HG03342 (cell line): Measurements from ENCODE around the gene PCNT.
A peak's percentile ranks its signal among the peaks of the same experiment; 100 is the strongest.
"Not testable (repeated sequence)": the region's sequence is repeated elsewhere in the genome, so short reads cannot be mapped to it uniquely, and the experiment has no call there.

Source experiments
- ATAC-seq: cut with Tn5 transposase; IDR thresholded peaks from one replicate; pipeline ENCODE4 v1.9.1; 2021; ENCODE audit warnings: mild to moderate bottlenecking, moderate library complexity; ENCODE audit not compliant: unreplicated experiment

The PCNT gene

GRCh38 chr21:46304437-46304836, 19.5 kb upstream of the PCNT start:
- ATAC-seq = no peak

DNA sequence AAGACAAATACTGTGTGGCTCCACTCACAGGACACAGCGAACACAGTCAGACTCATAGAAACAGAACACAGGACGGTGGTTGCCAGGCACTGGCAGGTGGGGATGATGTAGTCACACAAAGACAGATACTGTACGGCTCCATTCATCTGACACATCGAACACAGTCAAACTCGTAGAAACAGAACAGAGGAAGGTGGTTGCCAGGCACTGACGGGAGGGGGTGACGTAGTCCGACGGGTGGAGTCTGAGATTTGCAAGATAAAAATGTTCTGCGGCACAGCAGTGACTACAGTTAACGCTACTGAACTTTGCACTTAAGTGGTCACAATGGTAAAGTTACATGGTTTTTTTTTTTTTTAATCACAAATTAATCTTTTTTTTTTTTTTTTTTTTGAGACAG, 19.0 kb upstream of the PCNT start:
- ATAC-seq = no peak

DNA sequence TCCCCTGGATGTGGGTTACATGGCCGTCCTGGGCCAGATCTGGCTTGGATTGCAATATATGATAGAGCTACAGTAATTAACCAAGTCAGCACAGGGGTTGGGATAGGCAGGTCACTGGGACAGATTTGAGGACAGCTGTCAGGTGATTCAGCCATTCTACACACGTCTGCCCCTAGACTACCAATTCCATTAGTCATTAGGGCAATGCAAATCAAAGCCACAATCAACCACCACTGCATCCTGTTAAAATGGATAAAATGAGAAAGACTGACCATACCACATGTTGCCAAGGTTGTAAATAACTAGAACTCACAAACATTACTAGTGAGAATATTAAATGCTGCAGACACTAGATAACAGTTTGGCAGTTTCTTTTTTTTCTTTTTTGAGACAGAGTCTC, 16.3 kb upstream of the PCNT start:
- no peak for ATAC-seq

DNA sequence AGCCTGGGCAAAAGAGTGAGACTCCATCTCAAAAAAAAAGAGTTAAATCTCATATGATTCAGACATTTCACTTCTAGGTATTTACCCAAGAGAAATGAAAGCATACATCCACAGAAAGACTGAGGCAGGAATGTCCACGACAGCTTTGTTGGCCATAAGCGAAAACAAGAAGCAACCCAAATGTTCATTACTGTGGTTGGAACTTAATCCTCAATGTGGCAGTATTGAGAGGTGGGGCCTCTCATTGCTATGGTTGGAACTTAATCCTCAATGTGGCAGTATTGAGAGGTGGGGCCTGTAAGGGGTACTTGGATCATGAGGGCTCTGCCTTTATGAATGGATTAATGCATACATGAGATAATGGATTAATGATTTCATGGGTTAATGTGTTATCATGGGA, 15.5 kb upstream of the PCNT start:
- ATAC-seq = no peak

GRCh38 chr21:46310260-46310659, 13.7 kb upstream of the PCNT start:
- not testable (repeated sequence) for ATAC-seq

DNA sequence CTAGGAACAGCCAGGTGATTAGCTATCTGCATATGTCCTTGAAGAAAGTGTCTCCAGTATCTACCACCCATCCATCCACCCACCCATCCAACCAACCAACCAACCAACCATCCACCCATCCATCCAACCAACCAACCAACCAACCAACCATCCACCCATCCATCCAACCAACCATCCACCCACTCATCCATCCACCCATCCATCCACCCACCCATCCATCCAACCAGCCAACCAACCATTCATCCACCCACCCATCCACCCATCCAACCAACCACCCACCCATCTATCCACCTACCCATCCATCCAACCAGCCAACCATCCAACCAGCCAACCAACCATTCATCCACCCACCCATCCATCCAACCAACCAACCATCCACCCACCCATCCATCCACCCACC, 12.4 kb upstream of the PCNT start:
- no peak for ATAC-seq

- ATAC-seq = no peak
Observed at GRCh38 chr21:46312949-46313348, 11.0 kb upstream of the PCNT start.

DNA sequence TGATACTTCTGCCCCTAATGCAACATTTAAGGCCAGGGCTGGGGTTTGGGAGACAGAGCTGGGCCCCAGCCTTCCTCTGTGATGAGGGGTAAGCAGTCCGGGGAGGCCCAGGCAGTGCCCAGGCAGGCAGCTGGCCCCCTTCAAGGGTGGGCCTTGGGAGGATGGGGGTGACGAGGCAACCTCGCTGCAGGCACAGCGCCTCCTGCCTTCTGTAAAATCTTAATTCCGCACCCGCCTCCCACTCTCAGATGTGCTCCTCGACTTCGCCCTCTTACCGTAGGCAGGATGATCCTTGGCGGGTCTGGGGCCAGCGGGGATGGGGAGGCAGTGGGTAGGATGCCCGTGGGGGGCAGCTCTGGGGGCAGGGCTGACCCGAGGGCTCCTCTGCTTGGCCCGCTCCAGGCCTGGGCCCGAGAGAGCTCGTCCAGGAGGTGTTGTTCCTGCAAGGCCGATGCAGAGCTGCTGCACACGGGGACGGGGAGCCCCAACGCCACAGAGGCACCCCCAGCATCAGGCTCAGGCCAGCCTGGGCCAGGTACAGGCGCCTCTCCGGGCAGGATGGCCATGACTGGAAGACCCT, 9.4 kb upstream of the PCNT start:
- ATAC-seq = no peak

- ATAC-seq = no peak
Observed at GRCh38 chr21:46316708-46317324, 7.1 kb upstream of the PCNT start.

DNA sequence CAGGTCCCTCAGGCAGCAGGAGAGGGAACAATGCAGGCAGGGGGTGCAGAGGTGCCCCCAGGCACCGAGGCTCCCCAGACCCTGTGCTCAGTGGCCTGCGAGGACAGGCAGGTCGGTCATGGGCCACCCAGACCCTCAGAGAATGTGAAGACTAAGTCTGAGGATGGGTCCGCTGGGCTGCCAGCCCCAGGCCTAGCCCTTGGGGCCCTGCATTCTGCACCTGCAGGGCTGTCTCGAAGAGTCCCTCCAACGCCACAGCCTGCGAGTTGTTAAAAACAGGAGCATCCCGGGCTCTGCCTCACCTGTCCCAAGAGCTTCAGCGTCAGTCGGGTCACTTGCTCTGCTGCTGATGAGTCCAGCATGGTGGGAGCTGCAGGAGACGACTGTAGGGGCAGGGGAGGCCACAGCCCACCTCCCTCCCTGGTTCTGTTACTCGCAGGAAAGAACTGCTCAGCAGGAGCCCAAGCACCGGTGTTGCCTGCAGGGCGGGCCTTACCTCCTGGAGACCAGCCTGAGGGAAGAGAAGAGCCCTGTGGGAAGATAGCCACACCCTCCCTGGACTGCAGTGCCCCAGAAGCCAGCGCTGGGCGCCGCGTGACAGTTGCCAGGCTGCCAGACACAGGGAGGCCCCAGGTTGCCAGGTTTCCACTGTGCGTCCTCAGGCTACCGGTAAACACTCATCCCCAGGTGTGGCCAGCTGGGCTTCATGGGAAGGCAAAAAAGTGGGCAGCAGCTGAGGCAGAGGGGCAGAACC, 6.1 kb upstream of the PCNT start:
- no peak for ATAC-seq

DNA sequence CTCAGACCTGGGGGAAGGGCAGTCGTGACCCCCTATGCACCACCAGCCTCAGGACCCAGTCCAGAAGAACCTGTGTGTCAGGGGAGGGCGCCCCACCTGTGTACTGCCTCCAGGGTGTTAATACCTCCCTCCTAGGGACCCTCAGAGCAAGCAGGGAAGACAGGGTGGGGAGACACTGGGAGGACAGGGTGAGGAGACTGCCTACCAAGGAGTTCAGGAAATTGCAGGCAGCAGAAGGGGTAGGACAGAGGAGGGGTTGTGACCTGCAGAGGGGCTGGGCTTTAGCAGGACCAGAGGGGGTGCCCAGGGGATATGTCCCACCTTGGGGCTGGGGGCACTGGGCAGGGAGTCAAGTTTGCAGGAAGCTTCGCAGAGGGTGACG, 5.5 kb upstream of the PCNT start:
- ATAC-seq = no peak

DNA sequence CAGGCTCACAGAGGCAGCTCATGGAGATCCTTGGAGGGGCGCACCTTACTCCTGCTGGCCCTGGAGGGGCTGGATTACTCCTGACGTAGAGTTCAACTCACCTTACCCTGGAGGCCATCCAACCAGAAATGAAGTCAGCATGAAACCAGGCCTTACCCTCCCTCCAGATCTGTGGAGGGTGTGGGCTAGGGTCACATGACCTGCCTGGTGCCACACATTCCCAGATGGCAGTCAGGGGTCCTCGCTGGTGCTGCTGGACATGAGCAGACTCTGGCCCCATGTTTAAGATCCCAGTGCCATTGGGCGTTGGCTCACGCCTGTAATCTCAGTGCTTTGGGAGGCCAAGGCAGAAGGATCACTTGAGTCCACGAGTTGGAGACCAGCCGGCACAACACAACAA, 4.8 kb upstream of the PCNT start:
- no peak for ATAC-seq

- no peak for ATAC-seq
Observed at GRCh38 chr21:46320331-46320801, 3.6 kb upstream of the PCNT start.

DNA sequence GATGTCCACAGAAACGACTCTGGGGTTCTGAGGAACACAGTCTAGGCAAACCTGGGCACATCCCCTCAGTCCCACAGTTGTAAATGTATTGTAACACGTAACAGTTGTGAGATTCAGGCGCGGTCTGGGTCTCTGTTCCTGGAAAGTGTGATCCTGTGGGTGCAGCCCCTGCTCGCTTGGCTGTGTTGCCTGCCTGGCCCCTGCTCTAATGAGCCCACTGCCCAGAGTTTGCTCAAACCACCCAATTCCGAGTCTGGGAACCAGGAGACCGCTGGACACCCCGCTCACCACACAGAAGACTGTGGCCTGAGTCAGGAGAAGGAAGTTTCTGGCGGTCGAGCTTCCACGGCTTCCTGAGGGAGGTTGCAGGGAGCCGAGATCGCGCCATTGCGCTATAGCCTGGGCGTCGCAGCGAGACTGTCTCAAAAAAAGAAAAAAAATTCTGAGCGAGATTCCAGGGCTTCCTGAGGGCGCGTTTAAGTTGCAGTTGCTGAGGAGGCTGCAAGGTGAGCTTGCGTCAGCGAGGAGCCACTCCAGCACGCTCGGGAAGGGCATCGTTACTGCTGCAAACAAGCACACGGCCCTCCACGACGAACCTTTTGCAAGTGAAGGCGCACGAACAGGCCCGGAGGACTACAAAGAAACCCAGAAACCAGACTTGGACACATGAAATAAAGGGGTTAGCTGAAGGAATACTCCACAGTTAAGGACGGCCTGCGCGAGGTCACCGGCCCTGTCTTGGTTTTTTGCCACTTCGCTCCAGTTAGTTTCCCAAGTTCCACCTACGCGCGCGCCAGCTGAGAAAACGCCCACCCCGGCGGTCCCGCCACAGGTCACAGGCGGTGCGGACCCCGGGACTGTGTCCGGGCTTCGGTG, 1.4 kb upstream of the PCNT start:
- ATAC-seq = no peak

- ATAC-seq = peak; percentile 11
Observed at GRCh38 chr21:46323227-46323709, 688 bp upstream of the PCNT start.

DNA sequence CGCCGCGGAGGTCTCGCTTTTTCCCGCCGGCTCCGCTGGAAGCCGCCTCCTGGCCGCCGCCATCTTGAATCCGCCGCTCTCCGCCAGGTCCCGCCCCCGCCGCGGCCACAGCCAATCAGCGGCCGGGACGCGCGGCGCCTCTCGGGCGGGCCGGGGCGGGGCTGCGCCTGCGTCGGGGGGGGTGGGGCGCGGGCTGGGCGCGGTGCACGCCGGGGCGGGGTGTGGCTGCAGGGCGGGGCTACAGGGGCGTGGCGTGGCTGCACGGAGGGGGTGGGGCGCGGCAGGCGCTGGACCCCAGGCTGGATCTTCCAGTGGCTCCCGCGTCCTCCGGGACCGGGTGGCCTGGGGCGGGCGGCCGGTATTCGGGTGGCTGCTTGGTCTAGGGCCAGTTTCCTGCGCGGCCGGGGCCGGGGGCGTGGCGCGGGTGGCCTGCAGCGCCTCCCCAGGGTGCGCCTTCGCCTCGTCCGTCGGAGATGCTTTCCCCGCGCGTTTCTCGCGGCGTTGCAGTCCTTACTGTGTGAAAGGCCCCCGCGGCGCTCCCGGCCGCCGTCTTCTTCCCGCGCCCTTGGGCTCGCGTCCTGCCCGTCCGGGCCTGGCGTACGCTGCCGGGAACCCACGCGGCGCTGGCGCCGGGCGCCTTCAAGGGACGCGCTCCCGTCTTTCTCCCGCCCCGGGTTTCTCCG, 575 bp downstream of the PCNT start:
- peak; percentile 45 for ATAC-seq

DNA sequence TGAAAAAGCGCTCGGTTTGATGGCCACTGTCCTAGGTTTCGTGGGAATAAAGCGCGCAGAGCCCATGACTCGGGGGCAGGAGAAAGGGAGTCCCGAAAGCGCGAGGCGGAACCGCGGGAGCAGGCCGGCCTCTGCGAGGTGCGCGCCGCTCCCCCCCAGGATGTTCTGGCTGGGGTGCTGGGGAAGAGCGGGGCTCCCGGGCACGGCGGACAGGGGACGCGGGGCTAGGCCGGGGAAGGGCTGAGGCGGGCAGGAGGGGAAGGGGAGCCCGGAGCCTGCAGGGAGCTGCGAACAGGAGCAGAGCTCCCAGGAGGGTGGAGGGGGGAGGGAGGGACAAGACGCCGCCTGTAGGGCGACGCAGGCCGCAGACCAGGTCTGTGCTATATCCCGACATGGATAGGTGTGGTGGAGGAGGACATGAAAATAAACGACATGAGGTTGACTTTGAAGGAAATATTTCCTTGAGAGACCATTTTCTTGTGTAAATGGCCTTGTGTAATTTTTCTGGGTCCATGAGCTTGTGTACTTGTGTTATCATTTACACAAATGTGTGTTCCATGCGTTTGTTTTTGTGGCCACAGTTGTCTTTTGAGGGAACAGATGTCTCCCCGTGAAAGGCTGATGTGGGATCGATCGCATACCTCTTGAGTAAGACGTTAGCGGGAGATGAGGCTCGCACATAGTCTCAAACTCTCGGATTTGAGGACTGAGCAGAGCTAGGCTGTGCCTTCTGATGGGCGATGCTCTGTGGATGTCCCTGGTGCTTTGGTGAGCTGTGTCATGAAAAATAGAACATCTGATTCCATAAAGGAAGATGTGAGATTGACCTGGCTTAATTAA, 1.3 kb downstream of the PCNT start:
- ATAC-seq = no peak

DNA sequence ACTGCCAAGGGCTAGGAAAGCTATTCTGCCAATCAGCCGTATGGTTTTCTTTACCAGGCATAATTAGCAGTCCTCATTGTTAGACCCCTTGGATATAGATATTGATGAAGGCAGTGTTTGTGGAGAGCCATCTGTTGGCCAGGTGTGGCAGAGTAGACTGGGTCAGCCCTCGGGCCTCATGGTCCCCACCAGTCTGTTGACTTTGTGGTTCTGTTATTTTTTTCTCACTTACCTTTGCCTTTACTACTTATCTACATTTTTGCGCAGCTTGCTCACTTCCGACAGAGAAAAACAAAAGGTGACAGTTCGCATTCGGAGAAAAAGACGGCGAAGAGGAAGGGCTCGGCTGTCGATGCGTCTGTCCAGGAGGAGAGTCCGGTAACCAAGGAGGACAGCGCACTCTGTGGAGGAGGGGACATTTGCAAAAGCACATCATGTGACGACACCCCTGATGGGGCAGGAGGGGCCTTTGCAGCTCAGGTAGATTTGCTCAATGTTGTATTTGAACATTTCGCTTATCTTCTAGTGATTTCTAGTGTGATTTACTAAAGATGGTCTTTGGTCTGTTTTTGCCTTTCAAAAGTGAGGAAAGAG, 2.3 kb downstream of the PCNT start:
- ATAC-seq = no peak

DNA sequence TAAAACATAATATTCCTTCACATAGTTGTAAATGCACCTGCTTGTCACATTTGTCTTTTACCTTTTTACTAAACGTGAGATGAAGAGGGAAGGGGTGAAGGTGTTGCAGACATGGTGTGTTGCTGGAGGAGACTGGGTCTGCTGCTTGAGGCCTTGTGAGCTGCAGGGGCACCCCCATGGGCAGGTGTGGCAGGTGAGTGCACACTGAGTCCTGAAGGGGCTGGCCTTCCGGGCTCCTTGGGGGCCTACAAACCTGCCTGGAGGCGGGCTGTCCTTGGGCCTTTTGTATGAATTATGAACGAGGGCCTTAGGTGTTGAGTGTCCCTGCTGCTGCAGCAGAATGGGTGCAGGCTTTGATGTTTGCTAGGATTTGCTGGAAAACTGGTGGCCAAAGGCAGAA, 3.8 kb downstream of the PCNT start:
- no peak for ATAC-seq
